ENCODE measurements around the gene RAB11FIP2. TPM values are rescaled to one million over a fixed set of nuclear protein-coding genes. Genes with fewer than 3 reads are reported as not detected.
A peak's percentile ranks its signal among the peaks of the same experiment; 100 is the strongest.

RAB11FIP2 gene
- polyA plus RNA-seq, 1 of the 3 experiments (the other 2 are of a cell fraction), result 3.0 TPM

DNA sequence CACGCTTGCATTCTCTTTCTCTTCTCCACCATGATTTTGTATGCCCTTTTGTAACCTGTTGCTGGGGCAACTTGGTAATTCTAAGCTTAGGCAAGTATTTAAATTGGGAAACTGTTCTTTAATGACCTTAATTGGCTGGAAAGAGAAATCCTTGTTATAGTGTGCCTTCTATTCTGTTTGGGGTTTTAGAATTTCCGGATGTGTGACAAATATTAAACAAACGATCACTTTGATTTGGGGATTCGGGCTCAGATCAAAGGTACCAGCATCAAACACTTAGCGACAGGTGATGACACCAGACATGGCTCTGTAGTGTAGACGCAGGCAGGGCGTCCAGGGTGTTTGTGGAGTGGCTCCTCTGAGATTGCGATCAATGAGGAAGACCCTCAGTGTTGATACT, 55.0 kb downstream of the RAB11FIP2 start:
- CTCF ChIA-PET, result interaction anchor here (1.3 kb wide), 1 partner anchor 8 kb away, joined by 5 read pairs; no protein-coding TSS in a partner anchor
- no peak overlapping the region for H3K4me3 ChIP-seq (ENCODE audit: low read depth in 2 of 2, low read length in 1 of 2)

DNA sequence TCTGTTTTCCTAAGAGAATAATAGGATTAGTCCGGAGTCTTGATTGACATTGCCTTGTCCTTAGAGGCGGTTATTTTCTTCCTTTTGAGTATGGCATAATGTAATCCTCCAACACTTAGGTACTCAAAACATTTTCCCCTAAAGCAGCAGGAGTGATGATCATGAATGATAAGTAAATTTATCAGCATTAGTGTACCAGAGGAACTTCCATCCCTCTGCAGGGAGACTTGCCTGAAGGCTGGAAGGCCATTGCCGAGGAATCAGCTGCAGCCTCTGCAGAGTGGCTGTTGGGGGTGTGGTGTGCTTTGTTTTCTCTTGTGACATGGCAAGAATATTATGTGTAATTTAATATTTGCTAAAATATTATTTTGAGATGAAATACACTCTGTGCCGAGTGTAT, 56.8 kb downstream of the RAB11FIP2 start:
- Histone ChIP-seq H3K9me2 (no peaks in the 10 kb centered on the region), H3K9me3 (no peaks in the 10 kb centered on the region), H3K4me1 (ENCODE audit: control insufficient read depth in 1 of 2, insufficient read depth in 2 of 2, low read depth in 1 of 2, low read length in 1 of 2) (peaks cover 0 to 5% of the 10 kb centered on the region in 2 experiments; a peak in 2 of 4 replicates), H3F3A (replicated peaks; ENCODE audit: insufficient read depth) (peaks cover 4% of the 10 kb centered on the region), H3K4me2 (no peak overlapping the region), H3K27ac (ENCODE audit: low read depth in 2 of 2, low read length in 1 of 2) (no peak overlapping the region), H3K4me3 (ENCODE audit: low read depth in 2 of 2, low read length in 1 of 2) (no peak overlapping the region), H2AFZ (ENCODE audit: low read depth) (no peak overlapping the region), H3K9ac (no peak overlapping the region), H4K20me1 (ENCODE audit: insufficient read depth) (no peaks in the 10 kb centered on the region), H3K79me2 (ENCODE audit: insufficient read depth) (no peaks in the 10 kb centered on the region; the same call in 1 of the 2 replicates), H3K36me3 (replicated peaks in 1 of 2; ENCODE audit: control insufficient read depth in 1 of 2, insufficient read depth in 2 of 2, low read length in 1 of 2) (peaks cover 0 to 2% of the 10 kb centered on the region in 2 experiments), H3K27me3 (ENCODE audit: insufficient read depth) (no peaks in the 10 kb centered on the region)
- DNase-seq, result peak; percentile 53
- WGBS (ENCODE audit: low lambda C conversion rate), result 72% methylated on average over 4 of the region's 4 CpGs
- CTCF ChIA-PET, result no interaction called here
- POLR2A ChIA-PET, result no interaction called here
- TF ChIP-seq GATA2 (CRISPR knock-in tag; IDR thresholded peaks at IDR 0.05) (peak; percentile 66), CHD2 (IDR thresholded peaks at IDR 0.05; ENCODE audit: low read length, partially characterized antibody) (peak; percentile 46), JUND (IDR thresholded peaks at IDR 0.05) (no peak), MAX (IDR thresholded peaks at IDR 0.05; ENCODE audit: low read depth) (no peak), EP300 (IDR thresholded peaks at IDR 0.05; ENCODE audit: borderline replicate concordance in 1 of 2, low read depth in 1 of 2, low read length in 1 of 2) (peak in 1 of 2 experiments; percentile 22; a peak in 1 of 4 replicates), RCOR1 (IDR thresholded peaks at IDR 0.05; ENCODE audit: low read length) (peak; percentile 65; the same call in 1 of the 2 replicates), RAD21 (IDR thresholded peaks at IDR 0.05; ENCODE audit: low read length) (peak; percentile 34; the same call in 1 of the 2 replicates), USF2 (IDR thresholded peaks at IDR 0.05; ENCODE audit: borderline replicate concordance, low read depth, low read length) (no peak)
- TF ChIP-seq, protein P1, sequence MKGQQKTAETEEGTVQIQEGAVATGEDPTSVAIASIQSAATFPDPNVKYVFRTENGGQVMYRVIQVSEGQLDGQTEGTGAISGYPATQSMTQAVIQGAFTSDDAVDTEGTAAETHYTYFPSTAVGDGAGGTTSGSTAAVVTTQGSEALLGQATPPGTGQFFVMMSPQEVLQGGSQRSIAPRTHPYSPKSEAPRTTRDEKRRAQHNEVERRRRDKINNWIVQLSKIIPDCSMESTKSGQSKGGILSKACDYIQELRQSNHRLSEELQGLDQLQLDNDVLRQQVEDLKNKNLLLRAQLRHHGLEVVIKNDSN (IDR thresholded peaks at IDR 0.05; ENCODE audit: borderline replicate concordance, low read depth), result no peak

More for the DNA sequence above, 55.0 kb downstream of the RAB11FIP2 start:
- 97% methylated on average over 8 of the region's 8 CpGs for WGBS (ENCODE audit: low lambda C conversion rate)
- TF ChIP-seq ELF1 (IDR thresholded peaks at IDR 0.05), result no peak
- no peak for TF ChIP-seq MEF2A (IDR thresholded peaks at IDR 0.05; ENCODE audit: borderline replicate concordance, low read depth)
- TF ChIP-seq YY1 (IDR thresholded peaks at IDR 0.05; ENCODE audit: low read depth), result no peak
- TF ChIP-seq NRF1 (IDR thresholded peaks at IDR 0.05; ENCODE audit: low read depth, low read length), result no peak
- TF ChIP-seq SMC3 (IDR thresholded peaks at IDR 0.05; ENCODE audit: low read depth, low read length), result no peak
- TF ChIP-seq EP300 (IDR thresholded peaks at IDR 0.05; ENCODE audit: borderline replicate concordance in 1 of 2, low read depth in 1 of 2, low read length in 1 of 2), result no peak
- TF ChIP-seq GABPA (IDR thresholded peaks at IDR 0.05; ENCODE audit: low read depth), result no peak
- no peak for TF ChIP-seq IRF3 (IDR thresholded peaks at IDR 0.05; ENCODE audit: low read depth, low read length)
- no peaks in the 10 kb centered on the region for H3K9me2 ChIP-seq
- H3K27me3 ChIP-seq (ENCODE audit: insufficient read depth), result no peaks in the 10 kb centered on the region
- no peaks in the 10 kb centered on the region for H3K9me3 ChIP-seq
- no peak overlapping the region for H3K9ac ChIP-seq
- H3F3A ChIP-seq (replicated peaks; ENCODE audit: insufficient read depth), result peaks cover 4% of the 10 kb centered on the region
- peaks cover 0 to 5% of the 10 kb centered on the region in 2 experiments; a peak in 2 of 4 replicates for H3K4me1 ChIP-seq (ENCODE audit: control insufficient read depth in 1 of 2, insufficient read depth in 2 of 2, low read depth in 1 of 2, low read length in 1 of 2)
- peaks cover 3 to 4% of the 10 kb centered on the region in 2 experiments for H3K36me3 ChIP-seq (replicated peaks in 1 of 2; ENCODE audit: control insufficient read depth in 1 of 2, insufficient read depth in 2 of 2, low read length in 1 of 2)
- POLR2A ChIA-PET, result no interaction called here
- H3K79me2 ChIP-seq (ENCODE audit: insufficient read depth), result no peaks in the 10 kb centered on the region
- no peak overlapping the region for H2AFZ ChIP-seq (ENCODE audit: low read depth)
- H3K27ac ChIP-seq (ENCODE audit: low read depth in 2 of 2, low read length in 1 of 2), result no peak overlapping the region
- H3K4me2 ChIP-seq, result no peak overlapping the region
- DNase-seq, result no peak
- H4K20me1 ChIP-seq (ENCODE audit: insufficient read depth), result no peaks in the 10 kb centered on the region
